Fibroblast of villous mesenchyme (primary cell): ENCODE data around the gene THG1L. TPM values are rescaled to one million over a fixed set of nuclear protein-coding genes. Genes with fewer than 3 reads are reported as not detected.

Source experiments
- DNase-seq: peaks from one replicate; pipeline ENCODE4 v3.0.0-alpha.2; 2010; ENCODE audit warnings: low read depth
- H3K4me3 ChIP-seq: 2 replicates; pipeline ENCODE4 v1.5.1; 2011; ENCODE audit warnings: low read depth, mild to moderate bottlenecking, low read length
- total RNA-seq: library from RNA; depleted of rRNA; stranded (reverse); fragments of >200 nt; gene quantifications from 2 replicates; pipeline ENCODE4 v1.2.3, GENCODE V29; 2012
- TF ChIP-seq, protein P1 (sequence below): IDR thresholded peaks from 2 replicates; pipeline ENCODE4 v1.5.1; 2012; ENCODE audit warnings: low read depth, mild to moderate bottlenecking, low read length; ENCODE audit not compliant: insufficient read depth

Gene THG1L
- total RNA-seq, 1 donor: 21.6 TPM

DNA sequence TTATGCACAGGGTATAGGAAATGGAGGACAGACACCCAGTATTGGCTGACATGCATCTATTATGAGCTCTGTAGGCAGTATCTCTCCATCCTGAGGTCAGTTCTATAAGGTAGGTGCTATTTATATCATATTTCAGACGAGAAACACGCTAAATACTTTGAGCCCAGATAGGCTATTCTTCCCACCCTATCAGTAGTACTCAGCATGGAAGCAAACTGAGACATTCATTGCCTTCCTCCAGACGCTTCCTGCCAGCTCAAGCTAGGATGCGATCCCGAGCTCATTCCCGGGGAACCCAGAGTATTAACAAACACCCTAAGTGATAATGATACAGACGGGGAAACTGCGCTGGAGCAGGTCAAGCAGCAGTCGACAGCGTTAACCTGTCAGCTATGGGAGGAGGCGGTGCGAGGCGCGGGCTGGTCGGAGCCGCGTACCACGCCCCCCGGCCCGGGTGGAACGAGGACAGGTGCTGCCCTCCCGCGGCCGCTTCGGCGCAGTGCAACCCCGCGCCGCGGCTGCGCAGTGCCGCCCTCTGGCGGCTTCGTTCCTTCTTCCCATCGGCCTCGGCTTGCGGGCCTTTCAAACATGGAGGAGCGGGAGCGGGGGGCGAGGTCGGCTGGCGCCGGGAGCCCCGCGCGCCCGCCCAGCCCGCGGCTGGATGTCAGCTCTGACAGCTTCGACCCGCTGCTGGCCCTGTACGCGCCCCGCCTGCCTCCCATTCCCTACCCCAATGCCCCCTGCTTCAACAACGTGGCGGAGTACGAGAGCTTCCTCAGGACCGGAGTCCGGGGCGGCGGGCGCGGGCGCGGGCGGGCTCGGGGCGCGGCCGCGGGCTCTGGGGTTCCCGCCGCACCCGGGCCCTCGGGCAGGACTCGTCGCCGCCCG, 12.2 kb downstream of the THG1L start, which contains the start of gene LSM11:
Gene LSM11, plus strand, starts transcription at position 550 of the 888 bp plus-strand sequence. Its CDS starts 39 bp downstream, at position 589.
- TF ChIP-seq, protein P1, sequence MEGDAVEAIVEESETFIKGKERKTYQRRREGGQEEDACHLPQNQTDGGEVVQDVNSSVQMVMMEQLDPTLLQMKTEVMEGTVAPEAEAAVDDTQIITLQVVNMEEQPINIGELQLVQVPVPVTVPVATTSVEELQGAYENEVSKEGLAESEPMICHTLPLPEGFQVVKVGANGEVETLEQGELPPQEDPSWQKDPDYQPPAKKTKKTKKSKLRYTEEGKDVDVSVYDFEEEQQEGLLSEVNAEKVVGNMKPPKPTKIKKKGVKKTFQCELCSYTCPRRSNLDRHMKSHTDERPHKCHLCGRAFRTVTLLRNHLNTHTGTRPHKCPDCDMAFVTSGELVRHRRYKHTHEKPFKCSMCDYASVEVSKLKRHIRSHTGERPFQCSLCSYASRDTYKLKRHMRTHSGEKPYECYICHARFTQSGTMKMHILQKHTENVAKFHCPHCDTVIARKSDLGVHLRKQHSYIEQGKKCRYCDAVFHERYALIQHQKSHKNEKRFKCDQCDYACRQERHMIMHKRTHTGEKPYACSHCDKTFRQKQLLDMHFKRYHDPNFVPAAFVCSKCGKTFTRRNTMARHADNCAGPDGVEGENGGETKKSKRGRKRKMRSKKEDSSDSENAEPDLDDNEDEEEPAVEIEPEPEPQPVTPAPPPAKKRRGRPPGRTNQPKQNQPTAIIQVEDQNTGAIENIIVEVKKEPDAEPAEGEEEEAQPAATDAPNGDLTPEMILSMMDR: peak; percentile 99
- peak within 1 kb of the TSS; percentile 82 for H3K4me3 ChIP-seq
- peak; percentile 78 for DNase-seq

DNA sequence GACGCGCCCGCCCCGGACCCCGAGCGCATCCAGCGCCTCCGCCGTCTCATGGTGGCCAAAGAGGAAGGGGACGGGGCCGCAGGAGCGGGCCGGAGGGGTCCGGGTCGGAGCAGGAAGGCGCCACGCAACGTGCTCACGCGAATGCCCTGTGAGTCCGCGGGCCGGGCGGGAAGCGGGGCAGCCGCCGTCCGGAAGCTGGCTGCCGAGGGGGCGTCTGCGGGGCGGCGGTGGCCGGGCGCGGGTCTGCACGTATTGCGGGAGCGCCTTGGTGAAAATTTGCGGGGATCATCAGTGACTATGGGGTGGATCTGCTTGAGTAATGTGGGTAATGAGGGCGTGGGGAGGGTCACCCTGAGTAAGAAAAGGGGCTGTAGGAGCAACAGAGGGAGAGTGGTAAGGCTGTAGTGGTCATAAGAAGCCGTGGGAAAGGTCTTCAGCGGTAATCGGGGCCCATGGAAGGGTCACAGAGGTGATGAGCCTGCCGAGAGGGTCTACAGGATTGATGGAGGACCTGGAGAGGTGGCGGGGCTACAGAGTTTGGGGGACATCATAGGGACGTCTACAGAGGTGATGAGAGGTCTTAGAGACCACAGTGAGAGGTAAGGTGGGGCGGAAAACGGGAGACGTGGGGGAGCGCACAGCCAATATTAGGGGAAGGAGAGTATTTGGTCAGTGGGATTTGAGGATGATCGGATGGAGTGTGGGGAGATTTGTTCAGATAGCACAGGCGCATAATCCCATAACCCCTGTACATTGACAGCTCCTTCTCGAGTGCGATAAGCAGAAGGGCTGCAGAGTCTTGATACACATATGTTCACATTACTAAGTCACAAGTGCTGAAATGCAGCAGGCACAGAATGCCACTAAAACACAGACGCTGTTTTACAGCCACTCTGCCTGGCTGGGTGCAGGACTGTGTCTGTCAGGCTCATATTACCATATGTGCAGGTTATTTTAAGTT, 13.1 kb downstream of the THG1L start:
- TF ChIP-seq, protein P1: no peak
- peak; percentile 25 for DNase-seq
- H3K4me3 ChIP-seq: peak overlapping the region; percentile 82

DNA sequence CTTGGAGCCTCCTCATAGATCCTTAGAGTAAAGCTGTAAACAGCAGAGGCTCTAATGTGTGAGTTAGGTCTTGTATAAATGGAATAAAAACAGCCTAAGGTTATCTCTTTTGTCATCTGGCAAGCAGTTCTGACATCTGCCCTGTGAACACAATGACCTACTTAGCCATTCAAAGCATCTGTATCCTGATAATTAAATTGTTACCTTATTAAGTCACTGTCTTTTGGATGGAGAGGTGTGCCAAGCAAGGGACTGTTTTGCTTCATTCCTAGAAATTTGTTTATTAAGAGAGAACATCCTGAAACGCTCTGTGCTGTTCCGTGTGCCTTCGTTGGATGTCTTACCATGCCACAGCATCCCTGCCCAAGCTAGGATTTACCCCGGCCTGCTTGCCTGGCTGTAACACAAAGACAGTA, 13.8 kb downstream of the THG1L start:
- H3K4me3 ChIP-seq: peak overlapping the region; percentile 82
- no peak for DNase-seq
- TF ChIP-seq, protein P1: no peak

DNA sequence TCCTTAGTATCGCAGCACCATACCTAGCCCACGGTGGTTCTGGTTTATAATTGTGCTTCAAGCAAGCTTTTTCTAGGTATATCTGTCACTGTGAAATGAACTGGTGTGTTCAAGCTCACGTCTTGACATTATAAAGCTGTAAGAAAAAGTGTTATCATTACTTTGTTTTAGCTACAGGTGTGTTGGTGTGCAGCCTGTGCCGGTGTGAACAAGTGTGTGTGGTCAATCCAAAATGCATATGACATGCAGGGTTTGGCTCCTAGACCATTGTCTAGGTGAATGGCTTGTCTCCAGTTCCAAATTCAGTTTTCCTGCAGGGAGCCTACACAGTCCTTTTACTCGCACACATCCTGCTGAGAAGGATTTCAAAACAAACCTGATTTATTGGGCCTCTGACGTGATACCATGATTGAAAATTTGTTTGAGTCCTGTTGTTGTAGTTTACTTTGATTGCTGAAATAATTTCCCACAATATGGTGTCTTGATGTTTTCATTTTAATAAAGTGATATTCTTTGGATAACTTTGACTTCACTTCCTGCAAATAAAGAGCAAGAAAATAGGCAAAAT, 16.0 kb downstream of the THG1L start:
- no peak overlapping the region for H3K4me3 ChIP-seq
- peak; percentile 49 for DNase-seq
- TF ChIP-seq, protein P1: no peak

DNA sequence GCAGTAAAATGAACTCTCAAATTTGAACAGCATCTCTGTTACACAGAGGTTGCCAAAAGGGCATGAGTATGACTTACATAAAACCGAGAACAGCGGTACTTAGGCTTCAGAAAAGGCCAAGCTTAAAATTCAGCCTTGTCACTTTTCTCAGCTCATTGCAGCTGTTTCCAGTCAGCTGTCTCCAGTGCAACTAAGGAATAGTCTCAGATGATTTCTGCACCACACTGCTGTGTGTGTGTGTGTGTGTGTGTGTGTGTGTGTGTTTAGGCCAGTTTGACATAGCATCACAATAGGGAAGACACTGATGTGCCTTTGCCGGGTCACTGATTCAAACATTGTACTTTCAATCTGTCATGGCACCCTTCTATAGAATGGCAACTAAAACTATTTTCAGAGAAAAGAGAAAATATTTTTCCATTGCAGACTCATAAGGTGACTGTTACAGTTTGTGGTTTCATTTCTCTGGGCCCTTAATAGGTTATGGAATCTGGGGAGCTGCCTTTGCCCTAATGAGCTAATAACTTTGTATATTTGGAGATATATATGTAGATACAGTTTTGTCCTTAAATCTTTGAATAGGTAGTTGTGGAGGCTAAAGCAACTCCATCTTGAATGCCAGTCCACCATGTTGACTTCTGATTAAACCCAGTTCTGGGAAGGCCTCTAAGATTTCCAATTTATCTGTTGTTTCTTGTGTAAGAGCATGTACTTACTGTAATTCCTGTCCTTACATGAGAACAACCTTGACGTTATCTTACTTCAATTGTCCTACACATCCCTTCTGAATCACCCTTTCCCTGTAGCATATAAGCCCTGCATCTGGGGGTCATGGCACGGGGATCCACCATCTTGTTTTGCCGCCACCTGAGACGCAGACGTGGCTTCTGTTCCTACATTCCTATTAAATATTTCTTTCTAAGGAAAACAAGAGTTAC, 16.8 kb downstream of the THG1L start:
- TF ChIP-seq, protein P1: no peak
- no peak overlapping the region for H3K4me3 ChIP-seq
- peak; percentile 31 for DNase-seq
